ENCODE measurements around the gene DOCK9.

GRCh38 chr13:98972627-98973026 is 5.2 kb downstream of the DOCK9 start:
- TF ChIP-seq CTCF (IDR thresholded peaks at IDR 0.05; ENCODE audit: low read length) (no peak), EZH2phosphoT487 (IDR thresholded peaks at IDR 0.05; ENCODE audit: low read length) (no peak), EZH2 (optimal IDR thresholded peaks at IDR 0.05; ENCODE audit: low read depth, low read length) (no peak)
